A673 (cell line): Measurements from ENCODE around the gene APOBEC4. TPM values are rescaled to one million over a fixed set of nuclear protein-coding genes. Genes with fewer than 3 reads are reported as not detected.
A peak's percentile ranks its signal among the peaks of the same experiment; 100 is the strongest.

Experiments
- BruUV-seq: library from RNA; stranded (reverse); fragments of 400-500 nt; replicated peaks from 2 replicates; lab custom pipeline; 2021; lab: Mats Ljungman, UMichigan
- CTCF ChIA-PET: fragments of 300-600 bp; sonication (Branson Sonifier 250); formaldehyde crosslinking; loops from one replicate; lab custom pipeline; 2022; ENCODE audit warnings: antibody characterized with exemption; lab: Charles Lee
- POLR2A ChIA-PET: fragments of 300-600 bp; sonication (Branson Sonifier 250); formaldehyde crosslinking; loops from one replicate; lab custom pipeline; 2022; ENCODE audit warnings: antibody characterized with exemption; ENCODE audit not compliant: low non-redundant PET; lab: Charles Lee
- DNase-seq: peaks from one replicate; pipeline ENCODE4 v3.0.0-alpha.2; 2015; ENCODE audit warnings: low spot score
- H3K27ac ChIP-seq: fragments of 200-600 bp; sonication (generic); 2 replicates; pipeline ENCODE4 v1.5.1; 2016; ENCODE audit warnings: mixed run types, low read depth, mild to moderate bottlenecking, mixed read lengths, antibody characterized with exemption, low read length; ENCODE audit not compliant: poor library complexity, severe bottlenecking
- H3K27me3 ChIP-seq: fragments of 200-600 bp; sonication (generic); replicated peaks from 2 replicates; pipeline ENCODE4 v1.6.1; 2017; ENCODE audit warnings: mixed run types, low read depth, mild to moderate bottlenecking, mixed read lengths, antibody characterized with exemption, low read length; ENCODE audit not compliant: insufficient read depth, poor library complexity
- H3K36me3 ChIP-seq: fragments of 200-600 bp; sonication (generic); 2 replicates; pipeline ENCODE4 v1.6.1; 2016; ENCODE audit warnings: mixed run types, mild to moderate bottlenecking, mixed read lengths, antibody characterized with exemption, low read length; ENCODE audit not compliant: insufficient read depth, poor library complexity, severe bottlenecking
- H3K4me1 ChIP-seq: fragments of 200-600 bp; sonication (generic); 2 replicates; pipeline ENCODE4 v1.6.1; 2017; ENCODE audit warnings: mixed run types, mild to moderate bottlenecking, mixed read lengths, antibody characterized with exemption, low read length; ENCODE audit not compliant: insufficient read depth, poor library complexity, severe bottlenecking
- H3K4me3 ChIP-seq: fragments of 200-600 bp; sonication (generic); 2 replicates; pipeline ENCODE4 v1.5.1; 2016; ENCODE audit warnings: low read depth, mixed run types, mild to moderate bottlenecking, mixed read lengths, low read length; ENCODE audit not compliant: poor library complexity, severe bottlenecking
- H3K9me3 ChIP-seq: fragments of 200-600 bp; sonication (generic); 2 replicates; pipeline ENCODE4 v1.6.1; 2016; ENCODE audit warnings: mixed run types, low read depth, mild to moderate bottlenecking, mixed read lengths, antibody characterized with exemption, low read length; ENCODE audit not compliant: poor library complexity, severe bottlenecking
- CTCF ChIP-seq: fragments of 300-800, 200-600 bp; sonication (generic); conservative IDR thresholded peaks from 2 replicates; pipeline ENCODE4 v1.5.1; 2017; ENCODE audit warnings: low read depth, mild to moderate bottlenecking, antibody characterized with exemption, low read length, moderate library complexity, mixed read lengths
- EZH2 ChIP-seq: fragments of 200-600 bp; sonication (generic); IDR thresholded peaks from 2 replicates; pipeline ENCODE4 v1.6.1; 2017; ENCODE audit warnings: borderline replicate concordance, low read depth, mild to moderate bottlenecking, mixed read lengths, antibody characterized with exemption, low read length; ENCODE audit not compliant: poor library complexity, severe bottlenecking
- intact Hi-C: fragments of 100-400 bp; cut with micrococcal nuclease; formaldehyde crosslinking; loops from one replicate; pipeline ENCODE4 v1.10.0; 2022; ENCODE audit not compliant: unreplicated experiment
- total RNA-seq: library from RNA; stranded (reverse); gene quantifications from 2 replicates; pipeline ENCODE4 v1.2.3, GENCODE V29; 2021

The APOBEC4 gene
- total RNA-seq, 1 experiment from 2014 or later: not detected

- Histone ChIP-seq H3K27ac (no peak overlapping the region), H3K9me3 (no peaks in the 10 kb centered on the region), H3K4me1 (peaks cover 22% of the 10 kb centered on the region), H3K27me3 (no peaks in the 10 kb centered on the region), H3K36me3 (peaks cover 11% of the 10 kb centered on the region), H3K4me3 (peak overlapping the region; percentile 76)
- CTCF ChIA-PET: no interaction called here
- BruUV-seq: TSS peak; percentile 57
- no peak for DNase-seq
- POLR2A ChIA-PET: no interaction called here
- intact Hi-C loops: loop anchor here (5.0 kb wide), 1 partner anchor 401 kb away; the partner anchor contains the start of gene COLGALT2
- no peak for TF ChIP-seq EZH2
- no peak for TF ChIP-seq CTCF
Measured at GRCh38 chr1:183636783-183637182, 16.3 kb downstream of the APOBEC4 start.

- POLR2A ChIA-PET: interaction anchor here (0.6 kb wide), 1 partner anchor 414 kb away, joined by 3 read pairs; no protein-coding TSS in a partner anchor
Measured at GRCh38 chr1:183636334-183636682, 16.8 kb downstream of the APOBEC4 start.

GRCh38 chr1:183635606-183636333, 17.3 kb downstream of the APOBEC4 start, which contains the start of gene ARPC5:
TSS of gene ARPC5 (minus strand) at chr1:183635783. CDS start at chr1:183635659, 124 bp downstream.
- no peaks in the 10 kb centered on the region for H3K9me3 ChIP-seq
- H3K27ac ChIP-seq: peak within 1 kb of the TSS; percentile 88
- TF ChIP-seq CTCF (no peak), EZH2 (no peak)
- POLR2A ChIA-PET: interaction anchor here (0.6 kb wide), 1 partner anchor 415 kb away, joined by 3 read pairs; no protein-coding TSS in a partner anchor
- intact Hi-C loops: loop anchor here (5.0 kb wide), 1 partner anchor 402 kb away; the partner anchor contains the start of gene COLGALT2
- peak; percentile 99 for DNase-seq
- H3K36me3 ChIP-seq: peaks cover 13% of the 10 kb centered on the region
- CTCF ChIA-PET: interaction anchor here (0.8 kb wide), 1 partner anchor 49 kb away, joined by 4 read pairs; no protein-coding TSS in a partner anchor
- H3K4me1 ChIP-seq: peaks cover 25% of the 10 kb centered on the region
- no peaks in the 10 kb centered on the region for H3K27me3 ChIP-seq
- no TSS peak for BruUV-seq
- H3K4me3 ChIP-seq: peak within 1 kb of the TSS; percentile 76

More at GRCh38 chr1:183636334-183636682, 16.8 kb downstream of the APOBEC4 start:
- H3K36me3 ChIP-seq: peaks cover 12% of the 10 kb centered on the region
- no peaks in the 10 kb centered on the region for H3K9me3 ChIP-seq
- H3K4me3 ChIP-seq: peak overlapping the region; percentile 76
- CTCF ChIA-PET: no interaction called here
- no TSS peak for BruUV-seq
- H3K27ac ChIP-seq: no peak overlapping the region
- TF ChIP-seq EZH2 (no peak), CTCF (no peak)
- H3K27me3 ChIP-seq: no peaks in the 10 kb centered on the region
- intact Hi-C loops: loop anchor here (5.0 kb wide), 1 partner anchor 401 kb away; the partner anchor contains the start of gene COLGALT2
- DNase-seq: no peak
- peaks cover 23% of the 10 kb centered on the region for H3K4me1 ChIP-seq
